ENCODE data around the gene DPY19L3. TPM values are rescaled to one million over a fixed set of nuclear protein-coding genes. Genes with fewer than 3 reads are reported as not detected.
"Not testable (repeated sequence)": the region's sequence is repeated elsewhere in the genome, so short reads cannot be mapped to it uniquely, and the experiment has no call there.

Gene DPY19L3
- total RNA-seq, 1 donor from 2014 or later: 70.3 TPM

DNA sequence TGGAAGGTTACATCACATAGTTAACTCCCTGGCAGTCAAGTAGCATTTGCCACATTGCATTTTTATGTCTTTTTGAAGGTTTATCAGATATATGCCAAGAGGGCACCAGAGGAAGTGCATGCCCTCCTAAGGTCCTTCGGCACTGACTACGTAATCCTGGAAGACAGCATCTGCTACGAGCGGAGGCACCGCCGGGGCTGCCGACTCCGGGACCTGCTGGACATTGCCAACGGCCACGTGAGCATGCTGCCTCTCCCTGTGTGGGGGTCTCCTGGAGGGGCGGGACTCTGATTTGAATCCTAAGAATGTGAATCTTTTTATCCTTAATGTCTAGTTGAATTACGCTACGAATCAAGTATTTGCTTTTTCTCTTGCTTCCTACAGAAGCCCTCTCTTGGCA is 74.8 kb downstream of the DPY19L3 start:
- Mint-ChIP-seq H3K4me3 (ENCODE audit: unreplicated experiment) (no peak overlapping the region), H3K27me3 (ENCODE audit: low read depth) (no peaks in the 10 kb centered on the region), H3K4me1 (ENCODE audit: low read depth) (no peaks in the 10 kb centered on the region), H3K9me3 (ENCODE audit: low read depth) (no peaks in the 10 kb centered on the region), H3K27ac (ENCODE audit: unreplicated experiment) (no peak overlapping the region), H3K36me3 (ENCODE audit: low read depth) (peaks cover 44% of the 10 kb centered on the region)
- DNase-seq (ENCODE audit: low spot score): no peak
- TF ChIP-seq, protein P1, sequence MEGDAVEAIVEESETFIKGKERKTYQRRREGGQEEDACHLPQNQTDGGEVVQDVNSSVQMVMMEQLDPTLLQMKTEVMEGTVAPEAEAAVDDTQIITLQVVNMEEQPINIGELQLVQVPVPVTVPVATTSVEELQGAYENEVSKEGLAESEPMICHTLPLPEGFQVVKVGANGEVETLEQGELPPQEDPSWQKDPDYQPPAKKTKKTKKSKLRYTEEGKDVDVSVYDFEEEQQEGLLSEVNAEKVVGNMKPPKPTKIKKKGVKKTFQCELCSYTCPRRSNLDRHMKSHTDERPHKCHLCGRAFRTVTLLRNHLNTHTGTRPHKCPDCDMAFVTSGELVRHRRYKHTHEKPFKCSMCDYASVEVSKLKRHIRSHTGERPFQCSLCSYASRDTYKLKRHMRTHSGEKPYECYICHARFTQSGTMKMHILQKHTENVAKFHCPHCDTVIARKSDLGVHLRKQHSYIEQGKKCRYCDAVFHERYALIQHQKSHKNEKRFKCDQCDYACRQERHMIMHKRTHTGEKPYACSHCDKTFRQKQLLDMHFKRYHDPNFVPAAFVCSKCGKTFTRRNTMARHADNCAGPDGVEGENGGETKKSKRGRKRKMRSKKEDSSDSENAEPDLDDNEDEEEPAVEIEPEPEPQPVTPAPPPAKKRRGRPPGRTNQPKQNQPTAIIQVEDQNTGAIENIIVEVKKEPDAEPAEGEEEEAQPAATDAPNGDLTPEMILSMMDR (IDR thresholded peaks at IDR 0.05): no peak

DNA sequence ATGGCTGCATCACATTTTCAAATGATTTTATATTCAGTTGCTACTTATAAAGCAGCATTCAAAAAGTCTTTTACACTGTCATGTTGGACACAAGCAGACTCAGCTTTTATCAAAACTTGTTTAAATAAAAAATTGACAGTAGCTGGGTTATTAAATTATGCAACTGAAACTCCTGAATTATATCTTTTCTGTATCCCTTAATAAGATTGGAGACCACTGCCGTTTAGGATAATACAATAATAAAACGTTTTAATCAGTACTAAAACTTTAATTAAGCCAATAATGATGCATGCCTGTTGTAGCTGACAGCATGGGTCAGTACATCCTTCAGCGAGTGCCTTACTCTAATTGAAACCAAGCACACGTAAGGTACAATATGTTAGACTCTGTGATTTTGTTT is 78.0 kb downstream of the DPY19L3 start:
- Mint-ChIP-seq H3K4me3 (ENCODE audit: unreplicated experiment) (no peak overlapping the region), H3K27me3 (ENCODE audit: low read depth) (no peaks in the 10 kb centered on the region), H3K27ac (ENCODE audit: unreplicated experiment) (no peak overlapping the region), H3K36me3 (ENCODE audit: low read depth) (peaks cover 55% of the 10 kb centered on the region), H3K4me1 (ENCODE audit: low read depth) (no peaks in the 10 kb centered on the region), H3K9me3 (ENCODE audit: low read depth) (no peaks in the 10 kb centered on the region)
- DNase-seq (ENCODE audit: low spot score): no peak
- TF ChIP-seq, protein P1 (IDR thresholded peaks at IDR 0.05): no peak

DNA sequence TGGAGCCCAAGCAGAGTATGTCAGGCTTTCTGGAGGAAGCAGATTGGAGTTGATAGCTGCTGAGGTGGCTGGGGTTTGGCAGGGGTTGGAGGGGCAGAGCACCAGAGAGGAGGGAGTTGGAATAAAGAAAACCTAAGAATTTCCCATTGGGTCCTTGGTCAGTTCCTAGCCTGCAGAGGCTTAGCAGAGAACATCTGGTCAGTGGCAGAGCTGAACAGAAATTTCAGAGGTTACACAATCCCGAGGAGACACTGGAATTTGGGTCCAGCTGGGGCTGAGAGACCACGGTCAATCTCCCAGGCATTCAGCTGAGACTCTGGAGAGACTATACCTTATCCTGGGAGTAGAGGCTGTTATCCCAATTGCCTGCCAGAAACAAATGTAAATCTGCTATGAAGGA is 84.4 kb downstream of the DPY19L3 start:
- Mint-ChIP-seq H3K36me3 (ENCODE audit: low read depth) (peaks cover 28% of the 10 kb centered on the region), H3K4me1 (ENCODE audit: low read depth) (no peaks in the 10 kb centered on the region), H3K4me3 (ENCODE audit: unreplicated experiment) (no peak overlapping the region), H3K27ac (ENCODE audit: unreplicated experiment) (no peak overlapping the region), H3K9me3 (ENCODE audit: low read depth) (peaks cover 10% of the 10 kb centered on the region), H3K27me3 (ENCODE audit: low read depth) (no peaks in the 10 kb centered on the region)
- DNase-seq (ENCODE audit: low spot score): no peak
- TF ChIP-seq, protein P1 (IDR thresholded peaks at IDR 0.05): no peak

DNA sequence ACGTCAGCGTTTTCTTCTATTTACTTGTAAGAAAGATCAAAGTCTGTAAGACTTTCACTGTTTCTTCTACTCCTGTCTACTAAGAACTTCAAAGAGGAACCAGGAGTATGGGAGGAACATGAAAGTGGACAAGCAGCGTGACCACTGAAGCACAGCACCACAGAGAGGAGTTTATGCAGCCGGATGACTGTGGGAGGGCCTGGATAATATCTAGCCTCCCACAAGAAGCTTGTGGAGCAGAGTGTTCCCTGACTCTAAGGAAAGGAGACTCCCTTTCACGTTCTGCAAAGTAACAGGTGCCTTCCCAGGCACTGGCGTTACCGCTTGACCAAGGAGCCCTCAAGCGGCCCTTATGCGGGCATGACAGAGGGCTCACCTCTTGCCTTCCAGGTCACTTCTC is 91.8 kb downstream of the DPY19L3 start:
- H3K27ac Mint-ChIP-seq (ENCODE audit: unreplicated experiment): no peak overlapping the region
- no peaks in the 10 kb centered on the region for H3K36me3 Mint-ChIP-seq (ENCODE audit: low read depth)
- H3K9me3 Mint-ChIP-seq (ENCODE audit: low read depth): peaks cover 4% of the 10 kb centered on the region

DNA sequence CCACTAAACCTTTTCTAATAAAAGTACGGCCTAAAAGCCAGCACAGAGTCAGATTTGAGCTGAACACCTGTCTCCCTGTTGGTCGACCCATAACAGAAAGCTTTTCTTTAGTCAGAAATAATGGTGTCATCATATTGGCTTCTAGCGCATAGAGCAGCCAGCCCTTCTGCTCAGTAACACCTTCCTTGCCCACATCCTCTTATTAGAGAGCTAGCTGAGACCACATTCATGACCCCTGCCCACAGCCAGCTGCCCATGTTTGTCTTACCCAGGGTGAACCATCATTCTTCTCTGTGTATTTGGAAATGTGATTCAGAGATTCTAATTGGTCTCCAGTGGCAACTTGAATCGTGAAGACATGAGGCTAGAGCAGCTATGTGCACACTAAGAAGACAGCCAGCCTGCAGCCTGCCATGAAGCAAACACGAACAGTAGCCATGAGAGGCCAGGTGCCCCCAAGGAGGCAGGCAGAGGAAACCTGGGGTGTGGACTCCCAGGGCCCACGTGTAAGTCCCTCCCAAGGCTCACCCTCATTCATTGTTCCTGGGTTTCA is 93.2 kb downstream of the DPY19L3 start:
- Mint-ChIP-seq H3K27ac (ENCODE audit: unreplicated experiment) (no peak overlapping the region), H3K9me3 (ENCODE audit: low read depth) (peaks cover 4% of the 10 kb centered on the region), H3K4me3 (ENCODE audit: unreplicated experiment) (no peak overlapping the region), H3K27me3 (ENCODE audit: low read depth) (no peaks in the 10 kb centered on the region), H3K36me3 (ENCODE audit: low read depth) (no peaks in the 10 kb centered on the region), H3K4me1 (ENCODE audit: low read depth) (no peaks in the 10 kb centered on the region)
- DNase-seq (ENCODE audit: low spot score): no peak
- TF ChIP-seq, protein P1 (IDR thresholded peaks at IDR 0.05): no peak

More for the DNA sequence above, 91.8 kb downstream of the DPY19L3 start:
- no peaks in the 10 kb centered on the region for H3K4me1 Mint-ChIP-seq (ENCODE audit: low read depth)
- H3K4me3 Mint-ChIP-seq (ENCODE audit: unreplicated experiment): no peak overlapping the region
- no peak for DNase-seq (ENCODE audit: low spot score)
- H3K27me3 Mint-ChIP-seq (ENCODE audit: low read depth): no peaks in the 10 kb centered on the region
- TF ChIP-seq, protein P1 (IDR thresholded peaks at IDR 0.05): no peak

DNA sequence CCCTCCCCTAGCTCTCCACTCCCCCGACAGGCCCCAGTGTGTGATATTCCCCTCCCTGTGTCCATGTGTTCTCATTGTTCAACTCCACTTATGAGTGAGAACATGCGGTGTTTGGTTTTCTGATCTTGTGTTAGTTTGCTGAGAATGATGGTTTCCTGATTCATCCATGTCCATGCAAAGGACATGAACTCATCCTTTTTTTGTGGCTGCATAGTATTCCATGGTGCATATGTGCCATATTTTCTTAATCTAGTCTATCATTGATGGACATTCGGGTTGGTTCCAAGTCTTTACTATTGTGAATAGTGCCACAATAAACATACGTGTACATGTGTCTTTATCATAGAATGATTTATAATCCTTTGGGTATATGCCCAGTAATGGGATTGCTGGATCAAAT is 106.9 kb downstream of the DPY19L3 start:
- not testable (repeated sequence) for H3K36me3 Mint-ChIP-seq (ENCODE audit: low read depth); H3K27ac Mint-ChIP-seq (ENCODE audit: unreplicated experiment); H3K4me1 Mint-ChIP-seq (ENCODE audit: low read depth); H3K27me3 Mint-ChIP-seq (ENCODE audit: low read depth); DNase-seq (ENCODE audit: low spot score); H3K4me3 Mint-ChIP-seq (ENCODE audit: unreplicated experiment)
- peaks cover 32% of the 10 kb centered on the region for H3K9me3 Mint-ChIP-seq (ENCODE audit: low read depth)

All from chondrocyte (in vitro differentiated cells).